Activated CD8-positive, alpha-beta memory T cell treated with anti-CD3 and anti-CD28 coated beads for 48 hours (primary cell): Measurements from ENCODE around the gene FLRT1.

ENCODE experiments used
- DNase-seq, 3 experiments: peaks; one replicate each; pipeline ENCODE4 v3.0.0-alpha.2; 2020; ENCODE audit warnings: low read depth in 2 of 3, low spot score in 2 of 3

The FLRT1 gene

DNA sequence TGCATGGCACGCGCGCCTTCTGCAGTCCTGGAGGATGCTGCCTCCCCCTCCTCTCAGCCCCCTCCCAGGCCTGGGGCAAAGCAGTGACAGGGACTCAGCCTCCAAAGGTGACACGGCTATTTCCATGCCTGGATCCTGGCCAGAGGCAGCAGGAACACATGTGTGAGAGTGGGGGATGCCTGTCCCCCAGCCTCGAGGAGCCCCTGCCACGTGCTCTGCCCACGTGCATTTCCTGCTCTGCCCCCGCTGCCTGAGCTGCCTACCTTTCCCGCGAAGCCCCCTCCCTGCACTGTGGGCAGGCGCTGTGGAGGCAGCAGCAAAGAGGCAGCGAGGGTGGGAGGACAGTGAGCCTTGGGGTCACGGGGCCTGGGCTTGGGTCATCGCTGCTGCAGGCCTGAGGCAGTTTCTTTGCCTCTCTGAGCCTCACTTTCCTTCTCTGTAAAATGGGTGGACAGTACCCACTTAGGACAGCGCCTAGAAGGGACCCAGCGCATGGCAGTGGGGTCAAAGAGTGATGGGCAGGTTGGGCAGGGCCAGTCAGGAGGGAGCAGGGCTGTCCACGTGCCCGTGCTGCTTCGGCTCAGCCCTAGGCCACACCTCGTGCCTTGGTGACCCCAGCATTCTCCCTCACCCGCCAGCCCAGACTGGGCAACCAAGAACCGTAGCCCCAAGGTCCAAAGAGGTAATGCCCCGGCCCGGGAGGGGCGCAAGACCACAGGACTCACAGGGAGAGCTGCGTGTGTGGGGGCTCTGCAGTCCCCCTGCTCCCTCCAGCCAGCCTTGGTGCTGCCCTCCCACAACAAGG lies 48.6 kb downstream of the FLRT1 start:
- no peak for DNase-seq

DNA sequence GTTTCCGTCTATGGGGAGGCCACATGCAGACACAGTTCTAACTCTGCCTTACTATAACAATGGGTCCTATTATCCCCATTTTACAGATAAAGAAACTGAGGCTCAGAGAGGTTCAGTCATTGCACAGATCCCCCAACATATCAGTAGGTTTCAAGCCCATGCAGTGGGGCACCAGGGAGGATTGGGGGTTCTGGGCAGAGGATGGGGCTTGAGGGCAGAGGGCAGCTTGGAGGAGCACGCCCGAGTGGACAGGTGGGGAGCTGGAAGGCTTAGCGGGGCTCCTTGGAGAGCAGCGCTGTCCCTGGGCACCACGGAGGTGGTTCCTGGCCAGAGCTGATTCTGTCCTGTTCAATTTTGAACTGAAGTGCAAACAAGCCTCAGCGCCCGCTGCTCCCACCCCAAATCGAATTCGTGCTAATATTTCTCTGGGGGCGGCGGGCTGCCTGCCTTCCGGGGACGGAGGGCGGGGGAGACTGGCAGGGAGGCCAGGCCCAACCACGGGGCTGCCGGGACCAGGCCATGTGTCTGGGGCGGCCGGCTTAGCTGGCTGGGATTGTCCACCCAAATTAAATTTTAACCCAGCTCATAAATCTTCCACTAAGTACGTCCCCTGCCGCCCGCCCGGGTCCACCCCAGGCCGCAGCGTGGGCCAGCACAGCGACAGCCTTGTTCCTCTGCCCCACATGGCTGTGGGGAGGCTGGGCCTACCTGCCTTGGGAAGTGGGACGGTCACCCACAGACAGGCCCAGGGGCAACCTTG lies 49.4 kb downstream of the FLRT1 start:
- no peak for DNase-seq
